Measurements from ENCODE around the gene TKTL1.

Gene TKTL1

GRCh38 chrX:154373340-154374306 lies 78.0 kb downstream of the TKTL1 start:
- DNase-seq (ENCODE audit: extremely low read depth in 1 of 2, low read depth in 1 of 2), result no peak

- DNase-seq (ENCODE audit: extremely low read depth in 1 of 2, low read depth in 1 of 2), result no peak
Observed at GRCh38 chrX:154374313-154375155, 78.9 kb downstream of the TKTL1 start, which contains the start of gene FLNA. TSS of gene FLNA (minus strand) at chrX:154374634. CDS start at chrX:154371245, 3,389 bp downstream.

DNA sequence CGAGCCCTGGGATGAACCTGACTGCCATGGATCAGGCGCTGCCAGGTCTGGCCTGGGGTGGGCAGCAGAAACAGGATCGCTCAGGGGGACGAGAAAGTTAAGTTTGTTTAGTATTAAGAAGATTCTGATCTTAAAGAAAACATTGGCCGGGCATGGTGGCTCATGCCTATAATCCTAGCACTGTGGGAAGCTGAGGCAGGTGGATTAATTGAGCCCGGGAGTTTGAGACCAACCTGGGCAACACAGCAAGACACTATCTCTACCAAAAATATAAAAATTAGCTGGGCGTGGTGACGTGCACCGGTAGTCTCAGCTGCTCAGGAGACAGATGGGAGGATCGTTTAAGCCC lies 79.5 kb downstream of the TKTL1 start:
- no peak for DNase-seq (ENCODE audit: extremely low read depth in 1 of 2, low read depth in 1 of 2)

GRCh38 chrX:154376774-154377173 lies 81.2 kb downstream of the TKTL1 start:
- DNase-seq (ENCODE audit: extremely low read depth in 1 of 2, low read depth in 1 of 2), result no peak

DNA sequence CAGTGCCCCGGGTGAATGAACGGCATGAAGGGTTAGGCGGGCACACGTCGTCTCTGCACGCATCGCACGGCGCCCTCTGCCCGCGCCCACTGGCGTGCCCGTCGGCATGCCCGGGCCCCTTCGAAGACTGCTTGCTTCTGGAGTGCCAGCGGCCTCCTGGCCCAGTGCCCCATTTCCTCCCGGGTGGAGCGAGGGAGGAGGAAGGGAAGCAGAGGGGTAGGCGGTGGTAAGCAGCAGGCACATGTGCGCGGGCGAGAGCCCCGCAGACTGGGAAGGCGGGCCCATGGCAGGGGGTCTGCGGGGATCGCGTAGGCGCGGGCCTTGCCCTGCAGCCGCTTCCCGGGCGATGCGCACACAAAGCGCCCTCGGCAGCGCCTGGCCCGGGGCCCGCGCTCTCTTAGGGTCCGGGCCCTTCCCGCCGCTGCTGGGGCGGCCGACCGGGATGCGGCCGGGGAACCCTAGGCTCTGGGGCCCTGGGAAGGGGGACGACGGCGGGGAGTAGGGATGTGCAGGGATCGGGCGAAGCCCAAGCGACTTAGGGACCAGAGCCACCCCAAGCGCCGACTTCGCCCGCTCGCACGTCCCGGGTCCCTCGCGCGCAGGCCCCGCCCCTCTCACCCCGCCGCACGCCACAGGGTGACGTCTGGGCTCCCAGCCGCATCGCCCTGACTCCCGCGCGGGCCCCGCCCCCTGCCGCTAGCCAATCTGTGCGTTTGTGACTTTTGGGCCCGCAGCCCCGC lies 82.6 kb downstream of the TKTL1 start:
- no peak for DNase-seq (ENCODE audit: extremely low read depth in 1 of 2, low read depth in 1 of 2)

GRCh38 chrX:154378799-154379568 lies 83.4 kb downstream of the TKTL1 start, which contains the start of gene EMD:
TSS of gene EMD (plus strand) at chrX:154379295. CDS start at chrX:154379485, 190 bp downstream.
- DNase-seq (ENCODE audit: extremely low read depth in 1 of 2, low read depth in 1 of 2), result peak; percentile 87 to 92

GRCh38 chrX:154379569-154379951 lies 84.0 kb downstream of the TKTL1 start:
- no peak for DNase-seq (ENCODE audit: extremely low read depth in 1 of 2, low read depth in 1 of 2)
